Hematopoietic multipotent progenitor cell treated with erythropoietin and hydrocortisone succinate and interleukin-3 and kit ligand, for 8 days (in vitro differentiated cells): ENCODE data around the gene ISOC2.
A peak's percentile ranks its signal among the peaks of the same experiment; 100 is the strongest.

Source experiments
- DNase-seq: peaks from one replicate; pipeline ENCODE4 v3.0.0-alpha.2; 2015

ISOC2 gene

GRCh38 chr19:55489711-55490477 lies 28.5 kb upstream of the ISOC2 start:
- DNase-seq = no peak

- no peak for DNase-seq
Measured at GRCh38 chr19:55488986-55489710, 27.7 kb upstream of the ISOC2 start.

GRCh38 chr19:55487924-55488687 lies 26.7 kb upstream of the ISOC2 start, which contains the start of gene SSC5D:
Gene SSC5D (plus strand): TSS chr19:55488436. CDS start chr19:55488590, 154 bp downstream.
- DNase-seq = no peak

GRCh38 chr19:55486971-55487923 lies 25.8 kb upstream of the ISOC2 start:
- DNase-seq = no peak

- no peak for DNase-seq
Measured at GRCh38 chr19:55486043-55486970, 24.9 kb upstream of the ISOC2 start.

- DNase-seq = no peak
Measured at GRCh38 chr19:55485439-55486011, 24.1 kb upstream of the ISOC2 start.

GRCh38 chr19:55484593-55485438 lies 23.4 kb upstream of the ISOC2 start, which contains the start of gene NAT14:
Gene NAT14 (plus strand): TSS chr19:55485188. CDS start chr19:55485709, 521 bp downstream.
- peak; percentile 62 for DNase-seq

GRCh38 chr19:55483706-55484592 lies 22.5 kb upstream of the ISOC2 start:
- DNase-seq = no peak

GRCh38 chr19:55482967-55483705 lies 21.7 kb upstream of the ISOC2 start:
- no peak for DNase-seq

GRCh38 chr19:55482156-55482961 lies 20.9 kb upstream of the ISOC2 start:
- DNase-seq = no peak

GRCh38 chr19:55481794-55482155 lies 20.3 kb upstream of the ISOC2 start:
- no peak for DNase-seq

- DNase-seq = no peak
Measured at GRCh38 chr19:55481148-55481793, 19.8 kb upstream of the ISOC2 start.

GRCh38 chr19:55479451-55480230 lies 18.2 kb upstream of the ISOC2 start:
- no peak for DNase-seq

- DNase-seq = no peak
Measured at GRCh38 chr19:55479045-55479444, 17.6 kb upstream of the ISOC2 start.

- DNase-seq = no peak
Measured at GRCh38 chr19:55478364-55478763, 16.9 kb upstream of the ISOC2 start.

GRCh38 chr19:55477905-55478304 lies 16.5 kb upstream of the ISOC2 start:
- DNase-seq = no peak
